GM12891 (cell line): ENCODE measurements around the gene COX6A1.

Experiments
- POLR2A ChIP-seq: IDR thresholded peaks from 2 replicates; pipeline ENCODE4 v1.6.1; 2011; ENCODE audit warnings: low read depth, low read length, control low read depth
- POLR2AphosphoS5 ChIP-seq: IDR thresholded peaks from 2 replicates; pipeline ENCODE4 v1.6.1; 2011; ENCODE audit warnings: low read depth, low read length, control low read depth
- TAF1 ChIP-seq: IDR thresholded peaks from 2 replicates; pipeline ENCODE4 v1.6.1; 2011; ENCODE audit warnings: low read depth, low read length, control low read depth

GRCh38 chr12:120490325-120490724 lies 52.4 kb downstream of the COX6A1 start:
- TF ChIP-seq POLR2A (no peak), POLR2AphosphoS5 (no peak), TAF1 (no peak)
